ENCODE results near the gene OSBP2. TPM values are rescaled to one million over a fixed set of nuclear protein-coding genes. Genes with fewer than 3 reads are reported as not detected.

Gene OSBP2
- total RNA-seq, 1 donor from 2014 or later = 15.8 TPM

GRCh38 chr22:30826670-30827355 lies 132.1 kb downstream of the OSBP2 start:
- TF ChIP-seq, protein P1, sequence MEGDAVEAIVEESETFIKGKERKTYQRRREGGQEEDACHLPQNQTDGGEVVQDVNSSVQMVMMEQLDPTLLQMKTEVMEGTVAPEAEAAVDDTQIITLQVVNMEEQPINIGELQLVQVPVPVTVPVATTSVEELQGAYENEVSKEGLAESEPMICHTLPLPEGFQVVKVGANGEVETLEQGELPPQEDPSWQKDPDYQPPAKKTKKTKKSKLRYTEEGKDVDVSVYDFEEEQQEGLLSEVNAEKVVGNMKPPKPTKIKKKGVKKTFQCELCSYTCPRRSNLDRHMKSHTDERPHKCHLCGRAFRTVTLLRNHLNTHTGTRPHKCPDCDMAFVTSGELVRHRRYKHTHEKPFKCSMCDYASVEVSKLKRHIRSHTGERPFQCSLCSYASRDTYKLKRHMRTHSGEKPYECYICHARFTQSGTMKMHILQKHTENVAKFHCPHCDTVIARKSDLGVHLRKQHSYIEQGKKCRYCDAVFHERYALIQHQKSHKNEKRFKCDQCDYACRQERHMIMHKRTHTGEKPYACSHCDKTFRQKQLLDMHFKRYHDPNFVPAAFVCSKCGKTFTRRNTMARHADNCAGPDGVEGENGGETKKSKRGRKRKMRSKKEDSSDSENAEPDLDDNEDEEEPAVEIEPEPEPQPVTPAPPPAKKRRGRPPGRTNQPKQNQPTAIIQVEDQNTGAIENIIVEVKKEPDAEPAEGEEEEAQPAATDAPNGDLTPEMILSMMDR (IDR thresholded peaks at IDR 0.05; ENCODE audit: unreplicated experiment) = no peak
- DNase-seq (ENCODE audit: low spot score in 2 of 2, unreplicated experiment in 2 of 2) = no peak
- H3K4me1 Mint-ChIP-seq = peaks cover 2% of the 10 kb centered on the region
- H3K4me3 Mint-ChIP-seq = no peak overlapping the region
- H3K9me3 Mint-ChIP-seq = no peaks in the 10 kb centered on the region
- no peaks in the 10 kb centered on the region for H3K36me3 Mint-ChIP-seq
- H3K27ac Mint-ChIP-seq = no peak overlapping the region
- H3K27me3 Mint-ChIP-seq (ENCODE audit: low read depth) = peaks cover 81% of the 10 kb centered on the region

GRCh38 chr22:30827646-30828045 lies 133.0 kb downstream of the OSBP2 start:
- H3K4me3 Mint-ChIP-seq = no peak overlapping the region
- no peak overlapping the region for H3K27ac Mint-ChIP-seq
- H3K27me3 Mint-ChIP-seq (ENCODE audit: low read depth) = peaks cover 81% of the 10 kb centered on the region
- H3K36me3 Mint-ChIP-seq = no peaks in the 10 kb centered on the region
- H3K4me1 Mint-ChIP-seq = peaks cover 2% of the 10 kb centered on the region
- TF ChIP-seq, protein P1 (IDR thresholded peaks at IDR 0.05; ENCODE audit: unreplicated experiment) = no peak
- DNase-seq (ENCODE audit: low spot score in 2 of 2, unreplicated experiment in 2 of 2) = no peak
- no peaks in the 10 kb centered on the region for H3K9me3 Mint-ChIP-seq

DNA sequence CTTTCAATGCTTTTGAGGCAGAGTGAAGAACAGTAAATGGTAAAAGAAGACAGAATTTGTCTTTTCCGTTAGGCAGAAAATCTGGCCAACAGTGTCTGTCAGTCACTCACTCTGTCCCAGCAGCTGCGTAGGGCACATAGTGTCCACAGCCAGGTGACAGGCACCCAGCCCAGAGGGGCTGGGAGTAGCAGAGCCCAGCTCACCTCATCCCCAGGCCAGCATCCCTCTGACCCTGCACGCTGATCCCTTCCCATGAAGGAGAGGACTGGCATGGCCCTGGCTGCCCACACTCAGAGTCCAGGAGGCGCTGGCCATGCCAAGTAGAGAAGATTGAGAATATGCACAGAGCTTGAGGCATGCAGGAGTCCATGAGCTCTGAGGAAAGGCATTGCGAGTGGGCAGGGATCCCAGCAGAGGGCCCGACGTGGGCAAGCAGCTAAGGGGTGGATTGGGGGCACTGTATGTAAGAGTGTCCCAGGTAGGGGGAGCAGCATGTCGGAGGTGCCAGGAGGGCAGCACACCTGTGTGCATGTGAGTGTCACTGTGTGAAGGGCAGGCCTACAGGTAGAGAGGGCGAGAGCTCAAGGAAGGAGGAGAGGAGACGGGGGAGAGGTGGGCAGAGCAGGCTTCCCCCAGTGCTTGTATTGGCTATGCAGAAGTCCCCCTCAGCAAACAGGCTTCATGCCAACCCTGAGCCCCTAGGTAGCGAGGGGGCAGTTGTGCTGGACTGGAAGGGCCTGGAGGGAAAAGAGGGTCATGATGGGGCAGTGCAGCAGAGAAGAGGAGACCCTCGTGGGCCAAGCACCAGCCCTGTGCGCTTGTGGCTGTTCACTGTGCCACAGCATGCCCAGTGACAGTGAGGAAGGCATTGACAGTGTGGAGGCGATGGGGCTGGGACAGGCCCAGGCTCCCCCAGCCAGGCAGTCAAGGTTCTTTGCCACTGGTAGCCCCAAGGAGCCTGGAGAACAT lies 133.8 kb downstream of the OSBP2 start:
- Mint-ChIP-seq H3K36me3 (no peaks in the 10 kb centered on the region), H3K27me3 (ENCODE audit: low read depth) (peaks cover 75% of the 10 kb centered on the region), H3K4me1 (no peaks in the 10 kb centered on the region), H3K27ac (no peak overlapping the region), H3K4me3 (no peak overlapping the region), H3K9me3 (no peaks in the 10 kb centered on the region)
- DNase-seq (ENCODE audit: low spot score in 2 of 2, unreplicated experiment in 2 of 2) = no peak
- TF ChIP-seq, protein P1 (IDR thresholded peaks at IDR 0.05; ENCODE audit: unreplicated experiment) = no peak

DNA sequence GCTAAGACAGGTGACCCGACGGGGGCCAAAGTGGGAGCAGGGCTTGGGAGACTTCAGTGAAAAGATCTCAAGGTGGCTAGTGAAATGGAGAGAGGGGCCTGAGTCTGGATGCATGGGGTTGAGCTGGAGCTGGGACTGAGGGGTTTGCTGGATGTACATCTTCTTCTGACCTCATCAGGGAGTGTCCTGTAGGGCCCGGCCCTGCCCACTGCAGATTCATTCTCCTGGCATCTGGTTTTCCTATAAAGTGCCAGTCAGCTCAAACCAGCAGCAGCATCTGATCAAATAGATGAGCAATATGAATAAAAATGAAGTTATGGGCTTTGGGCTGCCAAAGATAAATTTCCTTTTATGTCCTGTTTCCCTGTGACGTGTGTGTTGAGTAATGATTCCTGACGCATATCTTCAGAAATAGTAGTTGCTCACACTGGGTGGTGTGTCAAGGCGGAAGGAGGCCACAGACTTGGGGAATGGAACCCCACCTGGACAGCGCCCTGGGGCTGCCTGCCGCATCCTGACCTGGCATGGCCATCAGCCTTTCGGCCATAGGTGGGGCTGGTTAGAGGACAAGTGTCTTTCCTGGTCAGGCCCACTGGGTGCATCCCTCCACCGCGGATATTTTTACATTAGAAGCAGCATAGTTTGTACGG lies 135.4 kb downstream of the OSBP2 start:
- no peak overlapping the region for H3K4me3 Mint-ChIP-seq
- H3K4me1 Mint-ChIP-seq = no peaks in the 10 kb centered on the region
- H3K36me3 Mint-ChIP-seq = no peaks in the 10 kb centered on the region
- TF ChIP-seq, protein P1 (IDR thresholded peaks at IDR 0.05; ENCODE audit: unreplicated experiment) = no peak
- no peak overlapping the region for H3K27ac Mint-ChIP-seq
- DNase-seq (ENCODE audit: low spot score in 2 of 2, unreplicated experiment in 2 of 2) = no peak
- no peaks in the 10 kb centered on the region for H3K9me3 Mint-ChIP-seq
- peaks cover 63% of the 10 kb centered on the region for H3K27me3 Mint-ChIP-seq (ENCODE audit: low read depth)

GRCh38 chr22:30830907-30831306 lies 136.2 kb downstream of the OSBP2 start:
- TF ChIP-seq, protein P1 (IDR thresholded peaks at IDR 0.05; ENCODE audit: unreplicated experiment) = no peak
- Mint-ChIP-seq H3K27me3 (ENCODE audit: low read depth) (peaks cover 58% of the 10 kb centered on the region), H3K4me3 (no peak overlapping the region), H3K9me3 (no peaks in the 10 kb centered on the region), H3K36me3 (no peaks in the 10 kb centered on the region), H3K27ac (no peak overlapping the region), H3K4me1 (no peaks in the 10 kb centered on the region)
- DNase-seq (ENCODE audit: low spot score in 2 of 2, unreplicated experiment in 2 of 2) = no peak
